ENCODE data around the gene UNKL. TPM values are rescaled to one million over a fixed set of nuclear protein-coding genes. Genes with fewer than 3 reads are reported as not detected.
A peak's percentile ranks its signal among the peaks of the same experiment; 100 is the strongest.

Gene UNKL
- total and polyA plus RNA-seq, 2 donors (not counting 1 experiment from before 2014, with no cell fraction given), result 53.9 to 178 TPM

GRCh38 chr16:1338855-1339675, 75.4 kb downstream of the UNKL start:
- H4K20me1 ChIP-seq (ENCODE audit: control insufficient read depth, insufficient read depth, low read length, poor library complexity, severe bottlenecking), result peaks cover 29% of the 10 kb centered on the region
- Mint-ChIP-seq H3K9me3 (ENCODE audit: insufficient read depth) (no peaks in the 10 kb centered on the region), H3K4me1 (peaks cover 29% of the 10 kb centered on the region), H3K27ac (no peak overlapping the region), H3K27me3 (peaks cover 3% of the 10 kb centered on the region), H3K4me3 (no peak overlapping the region)
- ChIA-PET CTCF (interaction anchor here (1.4 kb wide), 1 partner anchor 13 kb away, joined by 3 read pairs; no protein-coding TSS in a partner anchor), POLR2A (no interaction called here)
- H2AFZ ChIP-seq (ENCODE audit: insufficient read depth, low read depth, low read length, poor library complexity, severe bottlenecking), result no peak overlapping the region
- H3K4me1 ChIP-seq (ENCODE audit: control insufficient read depth in 2 of 2, insufficient read depth in 2 of 2, low read length in 2 of 2), result peaks cover 34 to 53% of the 10 kb centered on the region in 2 donors
- peaks cover 0 to 9% (median 0%) of the 10 kb centered on the region in 3 donors for H3K9me3 ChIP-seq (ENCODE audit: control extremely low read depth in 1 of 3, control insufficient read depth in 2 of 3, insufficient read depth in 1 of 3, low read length in 2 of 3)
- H3K4me3 ChIP-seq (ENCODE audit: control extremely low read depth in 1 of 5, extremely low read depth in 1 of 5, insufficient read depth in 1 of 5, low read depth in 2 of 5, low read length in 4 of 5), result no peak overlapping the region
- TF ChIP-seq EZH2 (IDR thresholded peaks at IDR 0.05; ENCODE audit: borderline replicate concordance, insufficient read depth, low read depth, low read length, poor library complexity, severe bottlenecking) (no peak), CTCF (IDR thresholded peaks at IDR 0.05) (no peak)
- ATAC-seq (ENCODE audit: low read depth) (no peak), DNase-seq (no peak)
- intact Hi-C loops (cut with micrococcal nuclease), result no loop called here
- H3K27me3 ChIP-seq (replicated peaks in 1 of 4; ENCODE audit: control extremely low read depth in 1 of 4, control insufficient read depth in 3 of 4, insufficient read depth in 4 of 4, low read length in 3 of 4), result peaks cover 0 to 18% (median 10%) of the 10 kb centered on the region in 4 experiments
- H3K4me2 ChIP-seq (replicated peaks; ENCODE audit: low read depth, low read length, poor library complexity, severe bottlenecking), result no peak overlapping the region
- no peak overlapping the region for H3K27ac ChIP-seq (ENCODE audit: low read length in 2 of 2)
- WGBS (ENCODE audit: insufficient coverage), result 63% methylated on average over 28 of the region's 31 CpGs
- no peaks in the 10 kb centered on the region for H3K79me2 ChIP-seq (ENCODE audit: control insufficient read depth, insufficient read depth, low read length)
- H3K9ac ChIP-seq (ENCODE audit: low read length), result no peak overlapping the region
- no peaks in the 10 kb centered on the region for H3K36me3 ChIP-seq (replicated peaks in 1 of 2; ENCODE audit: control extremely low read depth in 1 of 2, control insufficient read depth in 1 of 2, extremely low read depth in 1 of 2, insufficient read depth in 2 of 2, low read length in 1 of 2)

GRCh38 chr16:1338119-1338730, 76.3 kb downstream of the UNKL start:
- Mint-ChIP-seq H3K27me3 (peaks cover 3% of the 10 kb centered on the region), H3K4me3 (no peak overlapping the region), H3K9me3 (ENCODE audit: insufficient read depth) (no peaks in the 10 kb centered on the region), H3K27ac (no peak overlapping the region), H3K4me1 (peaks cover 26% of the 10 kb centered on the region)
- CTCF ChIA-PET, result interaction anchor here (0.9 to 1.4 kb wide), 3 partner anchors 11 to 22 kb away, joined by 3 to 4 read pairs (median 3); no protein-coding TSS in a partner anchor
- Histone ChIP-seq H3K9ac (ENCODE audit: low read length) (no peak overlapping the region), H2AFZ (ENCODE audit: insufficient read depth, low read depth, low read length, poor library complexity, severe bottlenecking) (no peak overlapping the region), H3K27me3 (replicated peaks in 1 of 4; ENCODE audit: control extremely low read depth in 1 of 4, control insufficient read depth in 3 of 4, insufficient read depth in 4 of 4, low read length in 3 of 4) (peaks cover 0 to 23% (median 12%) of the 10 kb centered on the region in 4 experiments), H3K27ac (ENCODE audit: low read length in 2 of 2) (no peak overlapping the region), H3K4me2 (replicated peaks; ENCODE audit: low read depth, low read length, poor library complexity, severe bottlenecking) (peak overlapping the region; percentile 8), H3K9me3 (ENCODE audit: control extremely low read depth in 1 of 3, control insufficient read depth in 2 of 3, insufficient read depth in 1 of 3, low read length in 2 of 3) (peaks cover 0 to 9% (median 0%) of the 10 kb centered on the region in 3 donors), H3K4me1 (ENCODE audit: control insufficient read depth in 2 of 2, insufficient read depth in 2 of 2, low read length in 2 of 2) (peaks cover 35 to 51% of the 10 kb centered on the region in 2 donors), H3K4me3 (ENCODE audit: control extremely low read depth in 1 of 5, extremely low read depth in 1 of 5, insufficient read depth in 1 of 5, low read depth in 2 of 5, low read length in 4 of 5) (no peak overlapping the region), H3K36me3 (replicated peaks in 1 of 2; ENCODE audit: control extremely low read depth in 1 of 2, control insufficient read depth in 1 of 2, extremely low read depth in 1 of 2, insufficient read depth in 2 of 2, low read length in 1 of 2) (no peaks in the 10 kb centered on the region), H3K79me2 (ENCODE audit: control insufficient read depth, insufficient read depth, low read length) (no peaks in the 10 kb centered on the region), H4K20me1 (ENCODE audit: control insufficient read depth, insufficient read depth, low read length, poor library complexity, severe bottlenecking) (peaks cover 26% of the 10 kb centered on the region)
- POLR2A ChIA-PET, result no interaction called here
- peak; percentile 60 for TF ChIP-seq CTCF (IDR thresholded peaks at IDR 0.05)
- TF ChIP-seq EZH2 (IDR thresholded peaks at IDR 0.05; ENCODE audit: borderline replicate concordance, insufficient read depth, low read depth, low read length, poor library complexity, severe bottlenecking), result no peak
- no peak for ATAC-seq (ENCODE audit: low read depth)
- DNase-seq, result no peak
- WGBS (ENCODE audit: insufficient coverage), result 56% methylated on average over 26 of the region's 30 CpGs
- intact Hi-C loops (cut with micrococcal nuclease), result no loop called here

Measured in B cell (primary cell).